Stimulated activated CD8-positive, alpha-beta memory T cell treated with anti-CD3 and anti-CD28 coated beads, Interleukin-4, amount 100 ng/mL, for 4 hours (primary cell): ENCODE results near the gene LNX1.

ENCODE experiments used
- DNase-seq, 2 donors: peaks; one replicate each; pipeline ENCODE4 v3.0.0-alpha.2; 2020; ENCODE audit warnings: low read depth in 2 of 2, low spot score in 1 of 2

Gene LNX1

DNA sequence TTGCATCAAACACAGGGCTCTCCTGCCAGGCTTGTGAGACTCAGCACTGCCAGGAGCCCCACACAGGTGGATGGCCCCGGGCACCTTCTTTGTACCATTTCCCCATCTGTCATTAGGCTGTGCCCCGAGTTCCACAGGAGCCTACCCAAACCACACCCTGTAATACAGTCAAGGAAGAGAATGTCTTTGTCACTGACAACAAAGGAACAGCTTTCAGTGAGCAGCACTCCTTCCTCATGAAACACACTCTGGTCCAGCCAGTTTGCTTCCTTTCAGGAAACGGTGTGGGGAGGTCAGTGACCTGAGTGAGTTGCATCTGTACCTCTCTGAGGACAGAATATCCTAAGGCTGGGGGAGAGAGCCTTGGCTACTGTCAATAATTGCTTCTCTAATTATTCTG lies 53.7 kb downstream of the LNX1 start:
- no peak for DNase-seq

DNA sequence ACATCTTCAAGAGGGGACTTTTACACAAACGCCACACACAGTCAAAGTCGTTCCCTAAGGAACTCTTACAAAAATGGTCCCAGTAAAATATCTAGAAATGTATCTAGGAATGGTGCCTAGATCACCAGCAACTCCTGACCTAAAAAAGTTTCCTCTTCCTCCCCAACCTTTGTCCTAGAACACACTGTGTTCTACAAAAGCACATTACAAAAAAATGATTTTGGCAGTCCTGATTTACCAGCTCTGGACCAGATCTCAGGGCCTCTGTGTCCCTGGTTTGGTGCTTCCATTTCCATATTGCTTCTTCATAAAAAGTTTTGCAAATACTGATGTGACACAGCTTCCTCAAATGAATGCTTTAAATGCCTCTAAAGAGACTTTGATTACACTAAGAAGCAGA lies 55.0 kb downstream of the LNX1 start:
- no peak for DNase-seq

DNA sequence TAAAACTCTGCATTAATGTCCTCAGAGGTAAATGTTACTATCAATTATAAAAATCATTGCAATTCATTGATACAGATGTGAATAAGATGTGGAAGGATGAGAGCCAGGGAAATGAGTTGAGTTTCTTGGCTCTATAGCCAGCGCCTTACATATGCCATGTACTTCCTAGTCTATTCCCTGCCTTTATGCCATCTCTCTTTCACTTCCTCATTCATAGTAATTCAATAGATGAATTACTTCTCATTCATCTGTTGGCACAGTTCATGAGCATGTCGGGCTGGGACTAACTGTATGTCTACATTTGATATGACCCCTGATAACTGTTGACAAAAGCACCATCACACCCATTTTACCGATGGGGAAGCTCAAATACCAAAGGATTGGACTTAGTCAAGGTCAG lies 55.7 kb downstream of the LNX1 start:
- no peak for DNase-seq

DNA sequence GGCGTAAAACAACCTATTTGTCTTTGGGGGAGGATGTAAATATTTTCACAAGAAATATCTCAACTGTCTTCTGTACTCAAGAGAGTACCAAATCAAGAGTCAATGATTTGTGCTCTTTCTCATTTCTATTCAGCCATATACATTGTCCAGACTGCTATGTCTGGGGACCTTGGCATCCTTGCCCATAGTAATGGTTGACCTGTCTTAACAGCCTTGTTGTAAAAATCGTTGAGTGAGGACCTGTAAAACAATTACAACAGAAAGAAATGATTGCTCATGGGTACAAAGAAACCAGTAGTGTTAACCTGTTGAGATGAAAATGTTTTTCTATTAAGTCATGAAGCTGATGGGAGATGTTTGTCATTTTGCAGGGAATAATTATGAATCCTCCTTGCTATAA lies 56.6 kb downstream of the LNX1 start:
- no peak for DNase-seq

DNA sequence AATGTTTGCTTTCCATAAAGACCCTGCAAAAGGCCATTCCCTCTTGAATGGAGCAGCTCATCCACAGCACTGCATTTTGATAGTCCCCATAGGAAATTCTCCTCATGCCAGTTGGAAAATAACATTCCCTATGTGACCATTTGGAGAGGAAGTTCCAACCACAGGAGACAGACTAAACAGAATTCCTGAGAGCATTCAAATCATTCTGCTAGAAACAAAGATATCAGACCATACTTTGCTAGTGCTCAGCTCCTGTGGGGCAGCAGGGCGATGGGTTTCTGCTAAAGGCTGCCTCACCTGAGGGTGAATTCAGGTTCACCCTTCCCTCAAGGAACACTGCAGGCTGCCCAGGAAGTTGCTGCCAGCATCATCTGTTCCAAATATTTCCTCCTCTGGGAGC lies 58.8 kb downstream of the LNX1 start:
- DNase-seq, result no peak

DNA sequence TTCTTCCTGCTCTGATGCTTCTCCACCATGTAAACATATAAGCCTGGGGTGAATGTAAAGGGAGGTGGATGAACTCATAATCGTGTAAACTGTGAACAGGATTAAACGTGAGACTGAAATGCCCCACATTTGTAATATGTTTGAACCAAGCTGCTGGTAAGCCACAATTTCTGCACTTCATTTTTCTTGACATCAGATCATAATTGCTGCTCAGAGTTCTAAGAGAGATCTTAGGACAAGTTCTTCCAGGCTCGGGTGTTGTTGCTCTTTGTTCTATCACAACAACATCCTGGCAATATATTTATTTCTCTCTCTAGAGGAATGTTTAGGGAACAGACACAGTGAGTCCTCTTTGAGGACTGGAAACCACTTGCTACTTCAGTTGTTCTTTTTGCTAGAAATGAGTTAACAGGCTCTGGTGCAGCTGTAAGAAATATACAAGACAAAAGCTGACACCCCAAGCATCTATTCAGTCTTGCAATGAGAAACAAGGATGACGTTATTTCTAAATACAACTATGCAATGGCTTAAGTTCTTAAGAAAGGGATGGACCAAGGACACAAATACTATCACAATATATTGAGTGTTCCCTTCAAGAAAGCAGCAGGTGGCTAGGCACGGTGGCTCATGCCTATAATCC lies 59.6 kb downstream of the LNX1 start:
- no peak for DNase-seq

DNA sequence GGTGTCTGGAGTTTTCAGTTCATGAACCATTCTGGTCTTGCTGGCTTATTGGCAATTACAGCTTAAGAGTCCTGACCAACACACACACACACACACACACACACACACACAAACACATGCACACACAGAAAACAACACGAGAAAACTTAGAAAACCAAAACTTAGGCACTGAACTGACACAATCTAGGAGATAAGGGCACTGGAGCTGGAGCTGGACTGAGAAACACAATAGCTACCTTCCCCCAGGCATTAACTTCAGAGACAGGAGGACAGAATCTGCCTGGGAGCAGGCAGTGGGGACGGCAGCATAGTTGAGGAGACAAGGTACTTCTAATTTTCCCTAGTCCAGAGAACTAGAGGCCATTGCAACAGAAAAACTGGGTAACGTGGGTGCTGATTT lies 62.3 kb downstream of the LNX1 start:
- DNase-seq, result no peak

DNA sequence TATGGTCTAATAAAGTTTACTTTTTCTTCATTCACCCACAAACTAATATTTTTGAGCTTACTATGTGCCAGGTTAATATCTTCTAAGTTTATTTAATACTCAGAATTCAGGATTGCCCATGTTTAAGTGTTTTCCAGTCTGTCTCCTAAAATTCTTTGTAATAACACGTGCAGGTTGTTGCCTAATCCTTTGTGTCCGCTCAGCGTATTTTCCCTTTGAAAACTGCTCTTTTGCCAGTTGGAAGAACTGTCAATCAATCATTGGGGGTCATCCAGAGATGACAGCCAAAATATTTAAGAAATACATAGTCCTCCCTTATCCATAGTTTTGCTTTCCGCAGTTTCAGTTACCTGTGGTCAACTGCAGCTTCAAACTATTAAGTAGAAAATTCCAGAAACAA lies 63.4 kb downstream of the LNX1 start:
- DNase-seq, result no peak

DNA sequence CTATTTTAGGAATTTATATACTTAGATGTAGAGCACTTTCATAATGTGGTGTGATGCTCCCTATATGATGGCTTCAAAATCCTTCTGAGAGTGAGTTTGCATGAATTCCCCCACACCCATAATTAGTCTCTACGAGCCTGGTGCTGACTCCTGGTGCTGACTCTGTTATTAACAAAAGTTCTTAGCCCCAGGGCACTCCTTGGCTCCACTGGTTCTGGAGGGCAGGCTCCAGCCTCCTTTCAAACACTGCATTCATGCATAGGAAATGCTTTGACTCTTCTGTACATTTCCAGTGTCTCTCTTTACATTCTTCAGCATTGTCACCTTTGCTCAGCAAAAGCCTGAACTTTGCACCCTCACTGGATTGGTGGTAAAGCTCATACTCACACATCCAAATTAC lies 64.0 kb downstream of the LNX1 start:
- no peak for DNase-seq

DNA sequence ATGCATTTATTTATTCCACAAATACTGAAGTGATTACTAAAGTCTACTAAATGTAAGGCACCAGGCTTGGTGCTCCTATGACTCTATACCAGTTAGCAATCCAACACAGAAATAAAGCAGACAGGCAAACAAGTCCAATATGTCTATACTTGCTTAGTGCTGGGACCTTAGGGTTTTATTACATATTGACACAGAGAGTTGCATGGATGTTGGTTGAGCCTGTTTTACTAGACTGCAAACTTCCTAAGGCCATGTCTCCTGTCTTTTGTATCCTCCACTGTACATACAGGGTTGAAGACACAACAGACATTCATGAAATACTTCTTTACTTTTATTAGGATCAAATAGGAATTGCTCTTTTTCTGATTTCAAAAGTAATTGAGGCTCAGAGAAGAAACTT lies 69.0 kb downstream of the LNX1 start:
- DNase-seq, result no peak

DNA sequence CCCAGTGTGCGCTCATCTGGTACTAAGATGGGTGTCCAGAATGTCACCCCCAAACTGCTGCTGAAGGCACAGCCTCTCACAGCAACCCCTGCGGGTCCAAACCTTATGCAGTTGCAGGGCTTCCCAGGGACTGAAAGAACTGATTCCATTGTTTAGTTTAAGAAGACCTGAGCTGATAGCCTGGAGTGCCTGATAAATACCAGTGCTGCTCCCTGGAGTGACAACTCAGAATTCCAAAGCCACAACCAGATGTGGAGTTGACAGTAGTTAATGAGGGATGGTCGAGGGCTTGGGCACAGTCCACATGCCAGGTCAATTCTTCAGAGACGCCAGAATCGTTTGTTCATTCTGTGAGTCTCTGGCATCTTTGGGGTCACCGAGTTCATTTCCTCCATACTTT lies 71.2 kb downstream of the LNX1 start:
- DNase-seq, result no peak

DNA sequence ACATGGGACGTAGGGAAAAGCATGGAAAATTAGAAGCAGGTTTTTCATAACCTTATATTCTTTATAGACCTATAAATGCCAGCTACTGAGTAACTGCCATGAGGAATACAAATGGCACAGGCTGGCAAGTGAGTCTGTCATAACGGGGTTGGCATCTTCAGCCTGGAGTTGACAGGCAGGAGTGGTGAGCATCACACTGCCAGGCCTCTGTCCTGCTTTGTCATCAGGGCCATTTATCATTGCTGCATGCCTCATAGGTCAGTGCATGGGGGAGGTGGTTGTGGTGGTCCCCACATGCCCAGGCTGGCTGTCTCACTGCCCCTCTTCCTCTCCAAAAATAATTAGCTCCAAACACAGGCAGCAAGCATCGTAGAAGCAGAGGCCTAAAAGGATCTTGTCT lies 72.5 kb downstream of the LNX1 start:
- no peak for DNase-seq

DNA sequence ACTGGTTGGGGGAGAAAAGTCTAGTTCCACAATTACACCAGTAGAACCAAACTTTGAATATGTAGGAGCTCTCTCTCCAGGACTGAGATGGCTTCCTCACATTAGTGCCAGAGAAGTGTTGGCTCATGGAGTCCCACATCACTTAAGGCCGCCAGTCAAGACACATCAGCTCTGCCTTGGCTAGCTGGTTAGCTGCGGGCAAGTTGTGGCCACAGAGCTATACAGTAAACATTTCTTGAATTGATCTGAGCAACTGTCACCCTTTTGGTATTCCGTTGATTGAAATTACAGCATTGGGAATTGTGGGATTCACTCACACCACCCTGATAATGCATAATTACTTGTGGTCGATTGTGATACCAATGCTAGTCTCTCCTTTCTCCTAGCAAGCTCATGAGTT lies 76.2 kb downstream of the LNX1 start:
- no peak for DNase-seq

DNA sequence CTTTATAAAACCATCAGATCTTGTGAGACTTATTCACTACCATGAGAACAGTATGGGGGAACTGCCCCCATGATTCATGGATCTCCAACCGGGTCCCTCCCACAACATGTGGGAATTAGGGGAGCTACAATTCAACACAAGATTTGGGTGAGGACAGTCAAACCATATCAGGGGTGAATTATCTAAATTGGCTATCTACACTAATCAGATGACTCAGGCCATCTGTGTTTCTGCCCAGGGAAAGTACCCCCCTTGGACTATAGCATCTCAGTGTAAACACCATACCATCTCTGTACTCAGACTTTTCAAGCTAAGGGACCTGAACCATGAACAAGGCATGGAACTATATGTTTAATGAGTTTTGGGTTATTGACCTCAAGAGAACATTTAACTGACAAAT lies 76.8 kb downstream of the LNX1 start:
- DNase-seq, result no peak

DNA sequence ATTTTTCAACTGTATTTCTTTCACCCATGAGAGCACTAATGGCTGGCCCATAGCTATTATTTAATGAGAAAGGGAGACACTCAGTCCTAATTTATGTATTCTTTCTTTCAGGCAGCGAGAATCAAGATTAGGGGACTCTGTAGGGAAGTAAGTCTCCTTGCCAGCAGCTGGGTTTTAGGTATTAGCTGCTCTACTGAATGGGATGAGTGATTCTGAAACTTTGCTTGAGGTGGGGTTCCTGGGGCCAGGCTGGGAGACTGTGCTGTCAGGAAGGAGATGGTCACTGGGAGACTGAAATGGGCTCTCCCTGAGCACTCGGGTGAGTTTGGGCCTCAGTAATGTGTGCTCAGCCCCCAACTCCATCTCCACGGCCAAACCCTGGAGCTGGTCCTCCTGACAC lies 78.7 kb downstream of the LNX1 start:
- DNase-seq, result no peak

DNA sequence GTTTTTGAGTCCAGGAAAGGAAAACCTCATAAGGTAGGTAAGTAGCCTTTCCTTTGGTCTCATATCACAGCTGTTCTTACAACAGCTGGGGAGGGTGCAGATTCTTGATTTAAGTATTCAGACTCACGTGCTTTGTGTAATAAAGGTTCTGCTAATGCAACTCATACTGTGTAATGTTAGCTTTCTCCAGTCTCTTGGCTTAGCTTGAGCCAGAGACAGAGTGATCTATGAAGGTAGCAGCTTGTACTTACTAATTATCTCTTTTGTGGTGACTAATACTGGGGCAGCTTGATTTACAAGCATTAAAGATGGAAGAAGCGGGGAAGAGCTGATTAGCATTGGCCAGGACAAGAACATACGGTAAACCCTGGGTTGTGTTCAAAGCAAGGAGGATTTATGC lies 80.3 kb downstream of the LNX1 start:
- no peak for DNase-seq

DNA sequence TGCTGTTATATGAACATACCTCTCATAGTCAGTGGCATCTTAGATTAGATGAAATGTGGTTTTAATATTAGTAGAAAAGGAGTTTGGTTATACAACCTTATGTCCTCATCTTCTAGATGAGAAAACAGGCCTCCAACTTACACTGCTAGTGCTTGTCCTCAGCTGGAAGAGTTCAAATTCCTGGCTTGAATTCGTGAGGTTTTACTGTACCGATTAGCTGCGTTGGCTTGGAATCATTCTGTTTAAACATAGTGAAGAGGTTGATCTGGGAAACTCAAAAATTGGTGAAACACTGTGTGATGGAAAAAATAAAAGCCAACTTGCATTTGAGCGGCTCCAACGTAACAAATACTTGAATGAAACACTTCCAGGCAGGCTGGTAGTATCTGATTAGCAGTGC lies 81.0 kb downstream of the LNX1 start:
- no peak for DNase-seq

DNA sequence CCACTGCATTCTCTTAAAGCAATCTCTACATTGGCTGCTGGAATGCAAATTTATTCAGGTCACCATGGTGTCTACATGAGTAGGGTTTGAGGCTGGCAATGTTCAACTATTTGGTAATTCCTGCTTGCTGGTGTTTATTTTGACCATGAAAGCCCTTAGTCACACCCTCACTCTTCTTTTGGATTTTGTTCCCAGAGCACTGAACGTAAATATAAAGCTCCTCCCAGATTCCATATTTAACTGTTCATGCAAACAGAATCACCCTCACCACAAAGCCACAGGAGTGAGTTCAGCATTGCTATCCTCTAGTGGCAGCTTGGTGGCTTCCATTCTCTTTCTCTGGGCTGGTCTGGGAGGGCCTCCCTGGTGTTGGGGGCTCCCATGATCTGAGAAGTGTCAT lies 82.8 kb downstream of the LNX1 start:
- no peak for DNase-seq

DNA sequence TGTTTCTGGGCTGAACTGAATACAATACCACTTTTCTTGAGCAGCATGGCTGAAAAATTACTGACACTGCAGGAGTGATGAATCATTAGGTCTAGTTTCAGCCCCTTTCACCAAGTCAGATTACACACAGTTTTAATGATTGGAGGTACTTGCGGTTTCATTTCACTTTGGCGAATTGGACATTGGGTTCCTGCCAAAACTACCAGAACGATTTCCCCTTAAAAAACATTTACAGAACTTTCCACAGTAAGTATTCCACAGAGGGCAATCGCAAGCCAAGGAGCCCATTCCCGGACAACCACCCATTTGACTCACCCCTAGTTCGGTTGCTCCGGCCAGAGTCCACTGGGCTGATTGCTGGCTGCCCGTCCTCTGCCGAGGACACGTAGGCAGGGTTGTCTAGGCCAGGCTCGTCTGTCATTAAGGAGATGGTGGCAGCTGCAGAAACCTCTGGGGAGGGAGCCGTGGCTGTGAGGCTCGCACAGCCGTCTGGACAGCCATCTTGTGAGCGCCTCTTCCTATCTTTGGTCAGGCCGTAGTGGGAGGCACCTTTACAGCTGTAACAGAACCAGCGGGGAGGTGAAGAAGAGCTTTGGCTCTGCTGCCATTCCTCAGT lies 83.5 kb downstream of the LNX1 start:
- no peak for DNase-seq

DNA sequence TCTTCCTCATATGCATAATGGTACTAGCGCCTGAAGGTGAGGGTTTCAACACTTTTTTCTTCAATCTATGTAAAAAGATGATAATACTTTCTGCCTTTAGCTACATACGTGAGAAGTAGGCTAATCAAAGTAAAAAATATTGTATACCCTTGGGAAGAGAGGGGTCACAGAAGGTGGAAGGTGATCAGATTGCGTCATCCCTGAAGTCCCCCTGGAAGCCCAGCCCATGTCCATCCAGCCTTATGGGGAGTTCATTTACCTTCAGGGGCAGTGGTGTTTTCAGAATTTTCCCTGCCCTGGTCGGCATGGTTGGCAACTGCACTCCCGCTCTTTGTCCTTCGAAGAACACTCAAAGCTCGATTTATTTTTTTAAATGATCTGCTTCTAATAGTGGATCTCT lies 84.2 kb downstream of the LNX1 start:
- DNase-seq, result no peak

DNA sequence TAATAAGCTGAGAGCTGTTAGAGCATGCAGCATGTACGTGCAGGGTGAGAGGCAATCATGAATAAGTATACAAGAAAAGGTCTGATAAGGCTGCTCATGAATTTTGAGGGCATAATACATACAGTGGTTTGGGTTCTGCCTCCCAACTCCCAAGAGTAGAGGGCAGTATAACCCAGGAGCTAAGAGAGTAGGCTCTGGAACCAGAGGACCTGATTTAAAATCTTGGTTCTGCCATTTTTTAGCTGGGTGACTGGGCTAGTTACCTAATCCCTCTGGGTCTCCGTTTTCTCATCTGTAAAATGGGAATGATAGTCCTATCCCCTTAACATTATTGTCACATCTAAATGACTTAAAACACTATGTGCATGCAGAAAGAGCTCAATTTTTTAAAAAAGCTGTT lies 85.3 kb downstream of the LNX1 start:
- no peak for DNase-seq

DNA sequence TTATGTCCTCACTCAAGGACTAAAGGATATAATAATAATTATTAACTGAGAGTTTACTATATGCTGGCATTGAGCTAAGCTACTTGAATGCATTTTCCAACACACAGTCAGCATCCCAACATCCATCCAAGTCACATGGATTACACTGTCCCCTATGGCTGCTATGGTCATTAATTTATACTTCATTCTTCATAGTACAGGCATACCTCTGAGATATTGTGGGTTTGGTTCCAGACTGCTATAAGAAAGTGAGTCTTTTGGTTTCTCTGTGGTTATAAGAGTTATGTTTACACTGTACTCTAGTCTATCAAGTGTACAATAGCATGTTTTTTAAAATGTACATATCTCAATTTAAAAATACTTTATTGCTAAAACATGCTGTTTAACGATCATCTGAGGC lies 89.2 kb downstream of the LNX1 start:
- no peak for DNase-seq

DNA sequence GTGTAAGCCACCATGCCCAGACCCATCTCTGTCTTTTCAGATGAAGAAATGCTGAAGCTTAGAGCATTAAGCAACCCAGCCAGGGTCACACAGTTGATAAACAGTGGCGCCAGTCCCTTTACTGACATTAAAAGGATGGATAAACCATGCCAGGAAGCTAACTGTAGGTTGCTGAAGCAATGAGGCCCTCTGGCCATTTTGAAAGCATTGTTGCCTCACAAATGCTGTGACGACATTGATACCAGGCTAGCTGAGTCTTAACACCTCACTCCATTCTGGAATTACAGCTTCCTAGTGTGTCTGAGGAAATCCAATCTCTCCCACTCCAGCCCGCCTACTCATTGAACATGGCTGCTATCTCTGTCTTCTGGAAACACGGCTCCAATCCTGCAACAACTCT lies 89.7 kb downstream of the LNX1 start:
- DNase-seq, result no peak

DNA sequence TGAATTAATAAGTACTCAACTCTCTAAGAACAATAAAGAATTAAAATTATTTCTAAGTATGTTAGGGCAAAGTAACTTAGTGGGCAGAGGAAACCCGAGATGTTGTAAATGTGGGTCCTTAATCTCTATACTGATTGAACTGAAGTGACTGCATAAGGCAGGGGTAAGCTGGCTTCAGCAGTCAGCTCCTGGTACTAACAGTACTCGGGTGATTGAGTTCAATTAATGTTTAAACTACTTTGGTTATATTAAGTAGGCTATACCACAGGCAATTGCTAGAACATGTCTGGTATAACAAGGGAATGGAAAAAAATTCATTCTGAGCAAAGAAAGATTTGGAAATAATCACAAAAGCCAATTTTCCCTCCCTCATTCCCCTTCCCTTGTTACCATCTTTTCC lies 90.7 kb downstream of the LNX1 start:
- DNase-seq, result no peak
